Ovary (tissue), 3 donors: Measurements from ENCODE around the gene TRIM50.
"Not testable (repeated sequence)": the region's sequence is repeated elsewhere in the genome, so short reads cannot be mapped to it uniquely, and the experiment has no call there.

Experiments used
- POLR2A ChIP-seq: fragments of 450-650 bp; IDR thresholded peaks from one replicate; pipeline ENCODE4 v1.6.1; 2017; ENCODE audit warnings: antibody characterized with exemption, mild to moderate bottlenecking, moderate library complexity
- TF ChIP-seq, protein P1 (sequence below), 3 donors: fragments of 450-650 bp in 2 of 3; fragments of 200-600 bp in 1 of 3; IDR thresholded peaks; one replicate each; pipeline versions ENCODE4 v1.5.1 to v1.8.0; 2016 to 2022; ENCODE audit warnings: antibody characterized with exemption in 3 of 3, mild to moderate bottlenecking in 1 of 3
- donor health status: DM: no; HTN: no; CAD: no.

DNA sequence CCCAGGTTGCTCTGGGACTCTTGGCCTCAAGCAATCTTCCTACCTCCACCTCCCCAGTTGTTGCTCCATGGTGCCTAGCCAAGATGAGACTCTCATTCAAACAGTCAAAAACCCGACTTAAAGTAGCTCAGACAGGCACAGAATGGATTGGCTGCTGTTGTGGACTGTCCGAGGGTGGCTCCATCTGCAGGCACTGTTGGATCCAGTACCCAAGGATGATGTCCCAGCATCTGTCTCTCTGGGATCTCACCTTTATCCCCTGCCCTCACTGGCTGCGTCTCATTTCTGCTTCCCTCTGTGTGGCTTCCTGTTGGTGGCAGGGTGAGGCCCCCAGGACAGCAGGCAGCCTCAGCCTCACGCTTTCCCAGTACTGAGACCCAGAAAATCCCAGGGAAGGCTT is 48.4 kb upstream of the TRIM50 start:
- not testable (repeated sequence) for TF ChIP-seq POLR2A
- TF ChIP-seq, protein P1, sequence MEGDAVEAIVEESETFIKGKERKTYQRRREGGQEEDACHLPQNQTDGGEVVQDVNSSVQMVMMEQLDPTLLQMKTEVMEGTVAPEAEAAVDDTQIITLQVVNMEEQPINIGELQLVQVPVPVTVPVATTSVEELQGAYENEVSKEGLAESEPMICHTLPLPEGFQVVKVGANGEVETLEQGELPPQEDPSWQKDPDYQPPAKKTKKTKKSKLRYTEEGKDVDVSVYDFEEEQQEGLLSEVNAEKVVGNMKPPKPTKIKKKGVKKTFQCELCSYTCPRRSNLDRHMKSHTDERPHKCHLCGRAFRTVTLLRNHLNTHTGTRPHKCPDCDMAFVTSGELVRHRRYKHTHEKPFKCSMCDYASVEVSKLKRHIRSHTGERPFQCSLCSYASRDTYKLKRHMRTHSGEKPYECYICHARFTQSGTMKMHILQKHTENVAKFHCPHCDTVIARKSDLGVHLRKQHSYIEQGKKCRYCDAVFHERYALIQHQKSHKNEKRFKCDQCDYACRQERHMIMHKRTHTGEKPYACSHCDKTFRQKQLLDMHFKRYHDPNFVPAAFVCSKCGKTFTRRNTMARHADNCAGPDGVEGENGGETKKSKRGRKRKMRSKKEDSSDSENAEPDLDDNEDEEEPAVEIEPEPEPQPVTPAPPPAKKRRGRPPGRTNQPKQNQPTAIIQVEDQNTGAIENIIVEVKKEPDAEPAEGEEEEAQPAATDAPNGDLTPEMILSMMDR (IDR thresholded peaks at IDR 0.05): not testable (repeated sequence)
